ENCODE data around the gene THTPA. TPM values are rescaled to one million over a fixed set of nuclear protein-coding genes. Genes with fewer than 3 reads are reported as not detected.
A peak's percentile ranks its signal among the peaks of the same experiment; 100 is the strongest.

Gene THTPA
- total and polyA plus RNA-seq, 2 of the 13 experiments (the other 11 are each of a cell fraction or from before 2014, with no cell fraction given): 7.4 to 8.7 TPM

DNA sequence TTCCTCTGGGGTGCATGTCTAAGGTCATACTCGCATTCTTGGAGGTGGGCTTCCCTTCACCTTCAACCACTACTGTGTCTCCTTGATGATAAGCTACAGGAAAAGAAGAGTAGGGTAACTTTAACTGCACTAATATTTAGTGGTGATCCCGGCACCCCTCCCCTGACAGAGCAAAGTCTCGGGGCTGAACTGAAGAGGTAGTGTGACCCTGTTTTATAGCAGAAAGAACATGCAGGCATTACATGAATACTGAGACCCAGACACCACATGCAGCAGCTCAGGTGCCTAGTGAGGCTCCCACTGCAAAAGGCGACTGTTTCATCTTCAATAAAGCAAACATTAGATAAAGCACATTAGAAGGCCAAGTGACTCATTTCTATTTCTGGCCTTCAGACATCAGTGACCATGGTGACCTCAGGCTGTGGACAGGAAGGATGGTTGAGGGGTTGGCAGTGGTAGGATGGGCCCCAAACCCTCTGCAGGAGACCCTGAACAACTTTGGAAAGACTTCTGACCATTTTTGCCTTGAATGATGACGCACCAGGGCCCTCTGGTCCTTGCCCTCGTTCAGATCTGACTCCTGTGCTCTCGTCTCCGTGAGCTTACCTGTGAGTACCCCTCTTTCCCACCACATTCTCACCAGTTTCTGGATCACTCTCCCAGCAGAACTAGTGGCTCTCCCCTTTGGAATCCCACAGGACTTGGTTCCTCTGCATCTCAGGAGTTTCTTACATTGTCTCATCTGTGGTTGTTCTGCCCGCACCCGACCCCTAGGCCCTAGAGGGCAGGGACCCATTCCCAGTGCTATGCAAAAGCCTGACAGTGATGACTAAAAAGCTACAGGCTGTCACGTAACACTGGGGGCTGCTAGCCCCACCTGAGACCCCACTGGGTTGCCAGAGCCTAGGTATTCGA, 46.4 kb downstream of the THTPA start:
- H3K36me3 ChIP-seq (replicated peaks in 1 of 2; ENCODE audit: control insufficient read depth in 1 of 2, insufficient read depth in 2 of 2, low read length in 2 of 2): no peaks in the 10 kb centered on the region
- ATAC-seq (peak; percentile 84), DNase-seq (ENCODE audit: low spot score) (peak; percentile 98), FAIRE-seq (peak; percentile 64)
- no peak overlapping the region for H2AFZ ChIP-seq (ENCODE audit: low read length)
- TSS peak; percentile 89 for BruUV-seq (replicated peaks)
- CTCF ChIA-PET (ENCODE audit: low intra/inter-chr PET ratio, low total read pairs): interaction anchor here (0.5 to 2.1 kb wide), 2 partner anchors 13 to 29 kb away, joined by 3 to 9 read pairs; no protein-coding TSS in a partner anchor
- WGBS (ENCODE audit: low lambda C conversion rate): 61% methylated on average over 12 of the region's 12 CpGs
- H3K4me2 ChIP-seq (ENCODE audit: low read depth, low read length): peak overlapping the region; percentile 51
- peak overlapping the region; percentile 61 for H3K27ac ChIP-seq (ENCODE audit: extremely low read length, insufficient read depth, low read length)
- peak overlapping the region; percentile 49 for H3K9ac ChIP-seq (ENCODE audit: insufficient read depth, low read depth, low read length)
- no peaks in the 10 kb centered on the region for H3K79me2 ChIP-seq (ENCODE audit: insufficient read depth, low read length)
- 0 out of 6 replicates have a peak overlapping the region, but pooled peaks of 1 of the 3 experiments have one; percentile 2 for H3K4me3 ChIP-seq (replicated peaks in 1 of 3; ENCODE audit: insufficient read depth in 1 of 3, low read depth in 2 of 3, low read length in 3 of 3)
- no peaks in the 10 kb centered on the region for H3K27me3 ChIP-seq (ENCODE audit: control insufficient read depth in 1 of 2, insufficient read depth in 2 of 2, low read length in 2 of 2)
- intact Hi-C loops (cut with micrococcal nuclease; ENCODE audit: unreplicated experiment): loop anchor here (1.0 kb wide), 1 partner anchor 8 kb away; no protein-coding TSS in a partner anchor
- POLR2A ChIA-PET: interaction anchor here (0.7 to 10.5 kb wide), 19 partner anchors 9 to 593 kb away, joined by 3 to 267 read pairs (median 4); partner anchors contain the start of genes ACIN1, AP1G2, C14orf119 and DCAF11
- peaks cover 70% of the 10 kb centered on the region for H3K4me1 ChIP-seq (ENCODE audit: insufficient read depth, low read length)
- in situ Hi-C loops (cut with HindIII; ENCODE audit: extremely low pct_ligation_motif_present, low pct_unique_long_range_greater_than_20kb): no loop called here
- peaks cover 8% of the 10 kb centered on the region; the same call in 1 of the 2 replicates for H3K9me3 ChIP-seq (ENCODE audit: low read length)
- no peaks in the 10 kb centered on the region for H4K20me1 ChIP-seq (ENCODE audit: insufficient read depth, low read length)
- TF ChIP-seq SIX4 (CRISPR knock-in tag; IDR thresholded peaks at IDR 0.05) (peak; percentile 75), ZNF784 (CRISPR knock-in tag; IDR thresholded peaks at IDR 0.05; ENCODE audit: borderline replicate concordance) (peak; percentile 79; the same call in 1 of the 2 replicates), ZNF430 (CRISPR knock-in tag; IDR thresholded peaks at IDR 0.05) (peak; percentile 87; the same call in 1 of the 2 replicates), THAP8 (CRISPR knock-in tag; IDR thresholded peaks at IDR 0.05; ENCODE audit: borderline replicate concordance) (no peak), MAX (IDR thresholded peaks at IDR 0.05) (no peak), ZZZ3 (CRISPR knock-in tag; IDR thresholded peaks at IDR 0.05; ENCODE audit: borderline replicate concordance) (peak; percentile 68; the same call in 1 of the 2 replicates), ZNF839 (CRISPR knock-in tag; IDR thresholded peaks at IDR 0.05; ENCODE audit: borderline replicate concordance) (no peak; the same call in 1 of the 2 replicates), AKNA (CRISPR knock-in tag; IDR thresholded peaks at IDR 0.05; ENCODE audit: borderline replicate concordance) (no peak), ZNF567 (CRISPR knock-in tag; IDR thresholded peaks at IDR 0.05; ENCODE audit: borderline replicate concordance) (peak; percentile 92)

Data from HepG2 (cell line).